GM18499 (cell line): ENCODE measurements around the gene PI4K2A.
A peak's percentile ranks its signal among the peaks of the same experiment; 100 is the strongest.

Experiments used
- ATAC-seq: cut with Tn5 transposase; IDR thresholded peaks from one replicate; pipeline ENCODE4 v1.9.1; 2021; ENCODE audit warnings: moderate number of reproducible peaks; ENCODE audit not compliant: insufficient read depth, unreplicated experiment

The PI4K2A gene

DNA sequence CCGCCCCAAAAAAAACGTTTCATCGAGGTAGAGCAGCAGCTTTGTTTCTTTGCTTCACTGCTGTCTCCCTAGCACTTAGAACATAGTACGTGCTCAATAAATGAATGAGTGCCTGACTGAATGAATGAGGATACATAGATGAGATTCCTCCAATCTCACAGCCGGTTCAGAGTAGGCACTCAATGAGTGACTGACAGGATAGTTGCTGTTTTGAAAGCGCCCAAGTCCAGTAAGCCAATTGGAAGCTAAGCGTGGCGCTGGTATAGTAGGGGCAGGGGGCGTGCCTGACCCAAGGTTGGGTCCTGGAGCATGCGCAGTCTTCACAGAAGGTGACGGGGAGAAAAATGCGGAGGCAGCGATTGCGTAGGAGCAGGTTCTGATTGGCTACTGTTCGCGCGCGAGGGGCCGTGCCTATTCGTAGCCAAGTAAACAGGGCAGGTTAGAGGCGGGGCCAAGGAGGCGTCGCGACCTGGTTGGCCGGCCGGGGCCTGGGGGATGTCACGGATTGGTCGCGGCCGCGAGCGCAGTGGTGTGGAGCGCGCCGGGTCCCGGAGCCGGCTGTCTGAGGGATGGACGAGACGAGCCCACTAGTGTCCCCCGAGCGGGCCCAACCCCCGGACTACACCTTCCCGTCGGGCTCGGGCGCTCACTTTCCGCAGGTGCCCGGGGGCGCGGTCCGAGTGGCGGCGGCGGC is at the start of gene PI4K2A:
TSS of gene PI4K2A (plus strand) at position 498 of the 694 bp plus-strand sequence. CDS start at position 570, 72 bp downstream.
- ATAC-seq = peak; percentile 92

DNA sequence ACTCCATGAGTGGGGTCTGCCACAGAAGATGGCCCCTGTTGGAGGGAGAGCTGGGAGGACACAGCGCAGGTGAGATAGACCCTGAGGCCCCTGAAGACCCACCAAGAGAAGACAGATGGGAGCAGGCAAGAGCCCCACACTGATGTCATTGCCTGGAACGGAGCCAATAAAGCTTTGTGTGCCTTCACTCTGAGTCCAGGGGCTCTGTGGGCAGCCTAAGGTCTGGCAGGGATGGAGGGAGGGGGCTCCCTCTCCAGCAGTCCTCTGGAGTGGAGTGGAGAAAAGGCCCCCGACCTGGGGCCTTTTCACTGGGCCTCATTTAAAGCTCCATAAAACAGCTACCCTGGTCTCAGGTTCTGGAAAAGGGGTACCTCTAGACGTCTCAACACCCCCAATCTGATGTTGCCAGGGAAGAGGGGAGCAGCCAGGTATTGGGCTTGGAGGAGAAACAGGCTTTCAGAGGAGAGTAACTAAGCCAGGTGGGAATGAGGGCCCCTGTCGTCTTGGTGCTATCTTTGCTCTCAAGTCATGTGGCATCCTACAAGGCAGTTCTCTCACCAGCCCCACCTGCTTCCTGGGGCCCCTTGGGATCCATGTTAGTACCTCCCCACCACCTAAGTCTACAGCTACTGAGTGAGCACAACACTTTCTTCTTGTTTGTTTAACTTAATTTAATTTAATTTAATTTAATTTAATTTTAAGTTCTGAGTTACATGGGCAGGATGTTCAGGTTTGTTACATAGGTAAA is 49.5 kb upstream of the PI4K2A start:
- ATAC-seq = no peak

DNA sequence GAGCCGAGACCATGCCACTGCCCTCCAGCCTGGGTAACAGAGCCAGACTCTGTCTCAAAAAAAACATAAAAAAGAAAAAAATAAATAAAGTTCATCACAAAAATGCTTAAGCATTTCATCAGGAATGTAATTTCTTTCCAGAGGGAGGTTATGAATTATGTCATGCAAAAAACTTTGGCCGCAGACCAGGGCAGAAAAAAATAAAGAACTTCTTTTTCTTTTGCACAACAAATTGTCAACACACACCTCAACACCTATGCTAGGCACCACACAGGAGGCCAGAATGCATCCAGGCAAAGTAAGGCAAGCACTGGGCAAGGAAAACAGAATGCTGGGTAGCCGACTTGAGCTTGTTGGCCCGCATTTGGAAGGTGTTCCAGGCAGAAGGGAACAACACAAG is 47.0 kb upstream of the PI4K2A start:
- no peak for ATAC-seq

DNA sequence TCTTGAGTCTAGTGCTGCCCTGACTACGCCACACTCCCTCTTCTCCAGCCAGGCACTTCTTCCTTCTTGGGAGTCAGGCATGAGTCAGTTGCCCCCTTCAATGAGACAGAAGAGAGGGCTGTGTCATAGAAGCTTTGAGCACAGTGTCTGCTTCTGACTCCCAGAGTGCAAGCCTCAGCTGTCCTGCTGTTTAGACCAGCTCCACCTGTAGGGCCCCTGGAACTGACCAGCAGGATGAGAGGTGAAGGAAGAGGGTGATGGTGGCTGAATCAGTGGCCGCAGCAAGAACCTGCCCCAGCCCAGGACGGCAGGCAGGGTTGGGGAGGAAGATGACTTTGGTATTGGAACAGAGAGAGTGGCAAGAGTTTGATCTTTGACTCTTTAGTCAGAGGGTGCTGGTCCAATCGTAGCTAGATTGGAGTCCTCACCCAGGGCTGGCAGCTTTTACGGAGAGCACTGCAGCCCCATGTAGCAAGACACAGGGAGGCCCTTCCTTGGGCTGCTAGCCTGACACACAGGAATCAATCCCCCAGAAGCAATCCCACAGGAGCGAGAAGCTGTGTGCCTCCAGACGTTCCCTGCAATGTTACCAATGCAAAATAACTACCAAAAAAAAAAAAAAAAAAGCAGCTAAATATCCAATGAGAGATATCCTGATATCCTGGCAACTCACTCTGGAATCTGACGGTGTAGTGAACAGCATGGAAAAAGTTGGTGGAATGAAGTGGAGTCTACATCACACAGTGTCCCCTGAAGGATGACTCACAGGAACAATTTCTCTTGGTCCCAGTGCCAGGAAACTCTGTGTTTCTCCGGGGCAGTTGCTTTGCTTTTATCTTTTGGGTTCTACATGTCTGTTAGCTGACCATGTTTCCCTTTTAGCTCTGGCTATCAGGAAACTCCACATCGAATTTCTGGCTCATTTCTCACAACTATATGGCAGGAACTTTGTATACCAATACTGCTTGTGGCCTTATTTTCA is 44.1 kb upstream of the PI4K2A start:
- ATAC-seq = no peak

DNA sequence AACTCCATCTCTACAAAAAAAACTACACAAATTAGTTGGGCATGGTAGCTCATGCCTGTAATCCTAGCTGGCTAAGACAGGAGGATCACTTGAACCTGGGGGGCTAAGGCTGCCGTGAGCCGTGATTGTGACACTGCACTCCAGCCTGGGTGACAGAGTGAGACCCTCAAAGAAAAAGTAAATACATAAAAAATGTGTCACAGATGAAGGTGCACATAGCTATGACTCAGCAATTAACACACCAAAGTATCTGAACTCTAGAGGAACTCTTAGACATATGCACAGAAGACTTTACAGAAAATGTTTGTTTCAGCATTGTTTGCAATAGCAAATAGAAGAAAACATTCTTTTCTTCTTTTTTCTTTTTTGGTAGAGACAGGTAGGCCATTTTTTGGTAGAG is 42.7 kb upstream of the PI4K2A start:
- no peak for ATAC-seq

DNA sequence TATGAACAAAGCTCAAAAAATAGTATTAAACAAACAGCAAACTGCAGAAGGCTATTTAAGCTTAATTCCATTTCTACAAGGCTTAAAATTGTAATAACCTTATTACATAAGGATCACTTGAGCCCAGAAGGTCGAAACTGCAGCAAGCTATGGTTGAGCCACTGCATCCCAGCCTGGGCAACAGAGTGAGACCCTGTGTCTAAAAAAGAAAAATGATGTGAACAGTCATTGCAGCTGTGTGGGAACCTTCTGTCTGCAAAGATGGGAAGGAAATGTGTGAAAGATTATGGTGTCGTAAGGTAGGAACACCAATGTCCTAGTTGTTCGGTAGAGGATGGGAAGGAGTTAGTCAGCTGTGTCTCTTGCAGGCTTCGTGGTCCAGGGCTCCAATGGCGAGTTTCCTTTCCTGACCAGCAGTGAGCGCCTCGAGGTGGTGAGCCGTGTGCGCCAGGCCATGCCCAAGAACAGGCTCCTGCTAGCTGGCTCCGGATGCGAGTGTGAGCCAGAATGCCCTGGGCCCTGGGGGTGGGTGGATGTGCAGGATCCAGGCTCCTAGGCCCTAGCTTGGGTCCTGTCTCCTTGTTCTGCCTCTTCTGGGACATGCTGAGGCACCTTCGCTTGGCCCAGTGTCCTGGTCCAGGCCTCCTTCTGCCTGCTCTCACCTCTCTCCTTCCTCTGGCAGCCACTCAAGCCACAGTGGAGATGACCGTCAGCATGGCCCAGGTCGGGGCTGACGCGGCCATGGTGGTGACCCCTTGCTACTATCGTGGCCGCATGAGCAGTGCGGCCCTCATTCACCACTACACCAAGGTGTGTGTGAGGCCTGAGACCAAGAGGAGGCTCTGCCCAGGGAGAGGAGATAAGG is 41.8 kb upstream of the PI4K2A start:
- ATAC-seq = no peak

DNA sequence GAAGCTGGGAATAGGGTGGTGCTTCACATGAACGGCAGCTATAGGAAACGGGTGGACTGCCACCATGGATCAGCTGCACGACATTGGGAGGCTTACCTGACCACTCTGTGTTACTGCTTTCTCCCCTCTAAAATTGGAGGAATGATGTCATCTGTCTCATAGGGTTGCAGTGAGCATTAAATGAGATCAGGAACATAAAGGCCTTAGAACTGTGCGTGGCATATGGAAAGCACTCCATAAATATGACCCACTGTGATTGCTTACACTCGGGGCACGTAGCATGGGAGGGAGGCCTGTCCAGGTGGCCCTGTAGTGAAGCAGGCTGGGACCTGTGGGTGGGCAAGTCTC is 41.2 kb upstream of the PI4K2A start:
- ATAC-seq = no peak

DNA sequence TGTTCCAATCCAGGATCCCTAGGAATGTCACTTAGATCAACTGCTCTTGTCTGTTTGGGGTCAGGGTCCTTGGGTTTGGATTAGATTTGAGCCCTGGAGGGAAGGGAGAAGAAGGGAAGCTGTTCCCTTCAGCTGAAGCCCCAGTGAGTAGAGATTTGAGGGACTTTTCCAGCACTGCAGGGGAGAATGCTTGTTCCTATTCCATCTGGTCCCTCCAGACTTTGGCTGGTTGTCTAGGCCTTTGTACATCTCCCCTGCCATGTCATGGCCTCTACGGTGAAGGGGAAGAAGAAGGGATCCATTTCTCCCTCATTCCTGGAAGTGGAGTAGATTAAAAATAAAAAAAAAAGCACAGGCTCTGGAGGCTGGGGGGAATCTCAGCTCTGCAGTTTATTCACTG is 39.9 kb upstream of the PI4K2A start:
- no peak for ATAC-seq

DNA sequence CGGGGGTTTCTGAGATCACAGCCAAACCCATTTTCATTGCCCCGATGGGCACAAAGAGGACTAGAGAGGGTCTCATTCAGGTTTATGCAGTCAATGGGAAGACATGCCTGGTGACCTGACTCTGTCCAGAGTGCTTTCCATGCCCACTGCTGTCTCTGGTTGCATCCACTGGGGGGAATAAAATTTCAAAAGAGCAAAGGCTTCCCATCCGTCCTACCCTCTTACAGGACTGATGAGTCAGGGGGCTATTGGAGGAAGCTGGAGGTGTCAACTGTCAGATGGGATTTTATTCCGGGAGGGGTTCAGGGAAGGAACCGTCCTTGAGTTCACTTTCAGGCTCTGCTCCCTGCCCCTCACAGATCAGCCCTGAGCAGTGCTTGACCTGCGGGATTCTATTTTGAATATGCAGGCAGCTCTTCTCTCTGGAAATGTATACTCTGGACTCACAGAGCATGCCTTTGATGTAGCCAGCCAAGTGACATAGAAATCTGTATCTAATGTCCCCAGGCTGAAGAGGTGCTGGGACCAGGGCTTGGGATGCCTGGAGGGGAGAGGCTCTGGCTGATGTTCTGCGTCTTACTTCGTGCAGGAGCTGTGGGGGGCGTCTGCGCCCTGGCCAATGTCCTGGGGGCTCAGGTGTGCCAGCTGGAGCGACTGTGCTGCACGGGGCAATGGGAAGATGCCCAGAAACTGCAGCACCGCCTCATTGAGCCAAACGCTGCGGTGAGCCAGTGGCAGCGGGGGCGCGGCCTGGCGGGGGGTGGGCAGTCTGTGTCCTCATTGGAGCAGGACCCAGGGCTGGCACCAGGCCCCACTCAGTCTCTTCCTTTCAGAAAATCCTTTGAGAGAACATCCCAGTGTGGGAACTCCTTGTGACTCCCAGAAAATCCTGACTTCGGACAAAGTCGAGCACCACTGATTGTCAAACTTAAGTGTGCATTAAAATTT is 38.9 kb upstream of the PI4K2A start:
- no peak for ATAC-seq

DNA sequence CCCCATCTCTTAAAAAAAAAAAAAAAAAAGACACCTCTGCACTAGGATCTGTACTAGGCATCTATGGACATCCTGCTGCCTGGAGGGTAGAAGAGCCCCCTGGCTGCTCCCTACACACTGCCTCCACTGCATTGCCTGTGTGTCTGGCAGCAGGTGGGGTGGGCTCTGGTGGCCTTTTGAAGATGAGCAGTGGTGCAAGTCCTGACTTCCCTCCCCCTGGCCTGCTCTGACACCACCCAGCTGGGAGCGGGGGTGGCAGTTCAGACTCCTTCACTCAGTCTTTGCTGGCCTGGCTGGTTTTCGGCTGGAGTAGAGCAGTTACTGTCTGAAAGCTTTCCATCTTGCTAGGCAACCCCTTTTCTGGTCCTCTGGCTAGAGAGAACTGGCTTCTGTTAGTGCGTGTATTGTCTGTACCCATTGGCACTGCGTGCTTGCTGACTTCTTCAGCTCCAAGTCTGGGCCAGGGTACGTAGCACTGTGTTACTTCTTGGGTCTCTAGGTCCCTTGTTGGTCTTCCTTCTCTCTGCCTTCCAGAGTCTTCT is 33.3 kb upstream of the PI4K2A start:
- no peak for ATAC-seq

DNA sequence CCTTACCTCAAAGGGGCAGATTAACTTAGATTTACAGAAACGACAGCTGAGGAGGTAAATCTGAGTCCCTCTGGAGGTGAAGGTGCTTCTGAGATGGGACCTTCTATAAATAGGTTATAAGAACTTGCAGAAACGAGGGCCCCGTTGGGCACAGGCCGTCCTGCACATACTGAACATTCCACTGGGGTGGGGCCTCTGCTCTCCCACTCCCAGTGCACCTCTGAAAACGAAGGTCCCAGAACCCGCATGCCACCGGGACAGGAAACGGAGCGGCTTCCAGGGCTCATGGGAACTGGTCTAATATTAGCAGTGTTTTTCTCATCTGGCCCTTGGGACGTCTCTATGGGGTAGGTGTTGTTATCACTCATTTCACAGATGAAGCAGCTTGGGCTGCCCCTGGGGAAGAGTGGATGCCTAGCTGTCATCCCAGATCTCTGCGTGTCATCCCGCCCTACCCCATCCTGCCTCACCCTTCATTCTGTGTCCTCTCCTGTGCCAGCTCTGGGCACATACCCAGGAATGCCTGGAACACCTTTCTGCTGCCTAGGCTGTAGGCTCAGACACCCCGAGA is 31.4 kb upstream of the PI4K2A start:
- no peak for ATAC-seq

DNA sequence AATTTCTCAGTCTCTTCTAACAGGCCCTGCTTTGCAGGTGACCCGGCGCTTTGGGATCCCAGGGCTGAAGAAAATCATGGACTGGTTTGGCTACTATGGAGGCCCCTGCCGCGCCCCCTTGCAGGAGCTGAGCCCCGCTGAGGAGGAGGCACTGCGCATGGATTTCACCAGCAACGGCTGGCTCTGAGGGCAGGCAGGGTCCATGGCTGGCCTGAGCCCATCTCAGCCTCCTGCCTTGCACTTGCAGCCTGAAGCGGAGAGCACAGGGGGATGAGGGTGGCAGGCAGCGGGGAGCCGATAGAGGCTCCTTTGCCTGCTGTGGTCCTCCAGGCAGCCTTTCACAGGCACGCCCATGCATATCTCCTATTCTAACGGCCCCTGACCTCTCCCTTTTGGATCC is 29.0 kb upstream of the PI4K2A start:
- ATAC-seq = no peak

DNA sequence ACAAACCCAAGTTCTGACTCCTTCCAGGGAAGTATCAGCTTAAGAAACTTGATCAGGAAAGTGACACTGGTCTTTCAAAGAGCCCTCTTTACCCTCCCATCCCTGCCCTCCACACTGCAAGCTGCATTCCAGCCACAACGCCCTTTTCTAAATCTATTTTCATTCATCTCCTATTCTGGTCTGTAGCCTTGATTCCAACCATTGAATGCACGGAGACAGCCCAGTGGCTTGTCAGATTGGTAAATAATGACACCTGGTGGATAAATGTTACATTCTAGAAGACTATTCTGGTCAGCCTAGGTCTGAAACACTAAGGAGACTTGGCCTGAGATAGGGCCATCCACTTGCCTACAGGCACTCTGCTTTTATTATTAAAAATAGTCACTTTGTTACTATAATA is 28.1 kb upstream of the PI4K2A start:
- ATAC-seq = no peak

DNA sequence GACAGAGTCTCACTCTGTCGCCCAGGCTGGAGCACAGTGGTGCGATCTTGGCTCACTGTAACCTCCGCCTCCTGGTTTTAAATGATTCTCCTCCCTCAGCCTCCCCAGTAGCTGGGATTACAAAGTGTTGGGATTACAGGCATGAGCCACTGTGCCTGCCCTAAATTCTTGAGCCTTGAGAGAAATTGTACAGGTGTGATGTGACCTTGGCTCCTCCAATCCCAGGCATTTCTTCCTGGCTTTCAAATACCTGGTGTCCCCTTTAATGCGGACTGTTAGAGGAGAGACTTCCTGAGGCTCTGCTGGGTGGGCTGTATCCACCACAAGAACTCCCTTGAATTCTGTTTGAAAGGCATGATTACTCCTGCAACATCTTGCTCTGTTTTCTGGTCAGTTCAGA is 22.2 kb upstream of the PI4K2A start:
- no peak for ATAC-seq

DNA sequence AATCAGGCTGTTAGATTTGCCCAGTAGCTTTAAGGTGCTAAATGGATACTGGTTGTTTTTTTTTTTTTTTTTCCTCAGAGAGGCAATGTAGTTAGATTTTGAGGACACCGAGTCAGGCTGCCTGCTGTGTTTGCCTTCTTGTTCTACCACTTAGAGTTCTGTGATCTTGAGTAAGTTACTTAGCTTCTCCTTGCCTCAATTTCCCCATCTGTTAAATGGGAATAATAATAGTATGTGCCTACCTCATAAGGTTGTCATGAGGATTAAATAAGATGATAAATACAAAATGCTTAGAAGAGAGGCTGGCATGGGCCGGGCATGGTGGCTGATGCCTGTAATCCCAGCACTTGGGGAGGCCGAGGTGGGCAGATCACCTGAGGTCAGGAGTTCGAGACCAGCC is 21.7 kb upstream of the PI4K2A start:
- no peak for ATAC-seq

DNA sequence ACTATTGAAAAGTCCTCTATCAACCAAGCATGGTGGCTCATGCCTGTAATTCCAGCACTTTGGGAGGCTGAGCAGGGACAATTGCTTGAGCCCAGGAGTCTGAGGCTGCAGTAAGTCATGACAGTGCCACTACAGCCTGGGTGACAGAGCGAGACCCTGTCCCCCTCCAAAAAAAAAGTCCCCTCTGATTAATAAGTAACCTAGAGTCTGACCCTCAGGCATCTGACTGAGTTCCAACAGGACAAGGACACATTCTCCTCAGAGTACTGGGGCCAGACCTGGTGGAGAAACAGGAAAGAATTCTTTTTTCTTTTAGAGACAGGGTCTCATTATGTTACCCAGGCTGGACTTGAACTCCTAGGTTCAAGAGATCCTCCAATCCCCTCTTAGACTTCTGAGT is 17.2 kb upstream of the PI4K2A start:
- ATAC-seq = no peak

DNA sequence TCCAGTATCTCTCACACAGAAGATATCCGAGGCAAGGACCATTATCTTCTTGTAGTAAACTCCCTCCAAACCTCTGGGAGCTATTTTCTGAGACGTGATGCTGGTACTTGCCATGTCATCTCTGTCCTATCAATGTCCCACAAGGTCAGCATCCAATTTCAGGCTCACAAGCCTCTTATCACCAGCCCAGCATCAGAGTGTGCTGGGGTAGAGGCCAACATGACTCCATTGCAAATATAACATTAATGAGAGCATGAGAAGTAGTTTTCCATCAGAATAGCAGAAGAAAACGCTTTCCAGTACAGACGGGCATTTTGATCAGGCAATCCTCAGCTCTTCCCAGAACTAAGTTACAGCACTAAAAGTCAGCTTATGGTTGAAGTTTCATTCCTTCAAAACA is 12.7 kb upstream of the PI4K2A start:
- no peak for ATAC-seq

DNA sequence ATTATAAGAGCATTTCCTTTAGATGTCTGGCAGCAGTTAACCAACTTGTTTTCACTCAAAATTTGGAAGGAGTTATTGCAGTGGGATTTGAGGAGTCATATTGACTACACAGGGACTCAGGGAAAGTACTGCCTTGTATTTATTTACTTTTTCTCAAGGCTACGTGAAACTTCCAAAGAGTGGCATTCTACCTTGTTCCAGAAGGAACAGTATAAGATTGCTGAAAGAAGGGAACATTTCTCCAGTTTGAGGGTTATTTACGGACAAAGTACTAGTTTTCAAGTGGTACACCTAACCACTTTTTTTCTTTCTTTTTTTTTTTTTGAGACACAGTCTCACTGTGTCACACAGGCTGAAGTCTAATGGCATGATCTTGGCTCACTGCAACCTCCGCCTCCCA is 12.2 kb upstream of the PI4K2A start:
- no peak for ATAC-seq
